WTC11 (cell line): Measurements from ENCODE around the gene CSF2. TPM values are rescaled to one million over a fixed set of nuclear protein-coding genes. Genes with fewer than 3 reads are reported as not detected.

ENCODE experiments used
- ATAC-seq: fragments of 200-7000 bp; cut with Tn5 transposase; 2 replicates; pipeline ENCODE4 v1.10.0; 2021; ENCODE audit warnings: mild to moderate bottlenecking, moderate library complexity
- CTCF ChIA-PET: fragments of 300-600 bp; sonication (Branson Sonifier 250); formaldehyde crosslinking; loops from one replicate; lab custom pipeline; 2021; ENCODE audit warnings: antibody characterized with exemption; lab: Charles Lee
- POLR2A ChIA-PET: fragments of 350-600 bp; sonication (Branson Sonifier 250); formaldehyde crosslinking; loops from one replicate; lab custom pipeline; 2021; ENCODE audit warnings: antibody characterized with exemption; lab: Charles Lee
- DNase-seq: peaks from one replicate; pipeline ENCODE4 v3.0.0; 2021; ENCODE audit warnings: low spot score
- H3K27ac Mint-ChIP-seq: 2 replicates; pipeline ENCODE4 v1.8.0; 2021; ENCODE audit warnings: mixed read lengths
- H3K27me3 Mint-ChIP-seq: 2 replicates; pipeline ENCODE4 v1.8.0; 2021; ENCODE audit warnings: low read depth, mild to moderate bottlenecking, moderate library complexity, mixed read lengths
- H3K36me3 Mint-ChIP-seq: 2 replicates; pipeline ENCODE4 v1.8.0; 2021; ENCODE audit warnings: mixed read lengths
- H3K4me1 Mint-ChIP-seq: 2 replicates; pipeline ENCODE4 v1.8.0; 2022; ENCODE audit warnings: mixed read lengths
- H3K4me3 Mint-ChIP-seq: 2 replicates; pipeline ENCODE4 v1.8.0; 2021; ENCODE audit warnings: mild to moderate bottlenecking, moderate library complexity, mixed read lengths
- H3K9me3 Mint-ChIP-seq: 2 replicates; pipeline ENCODE4 v1.8.0; 2021; ENCODE audit warnings: mixed read lengths
- CTCF ChIP-seq: fragments of 200-600 bp; IDR thresholded peaks from 2 replicates; pipeline ENCODE4 v1.8.0; 2022; ENCODE audit warnings: antibody characterized with exemption
- ESRRA ChIP-seq: sonication (generic); formaldehyde crosslinking; IDR thresholded peaks from 2 replicates; pipeline ENCODE4 v1.8.1; 2022; ENCODE audit warnings: mild to moderate bottlenecking, missing genetic modification reagents, borderline replicate concordance
- ETV6 ChIP-seq: sonication (generic); formaldehyde crosslinking; IDR thresholded peaks from 2 replicates; pipeline ENCODE4 v1.8.1; 2022; ENCODE audit warnings: mild to moderate bottlenecking, missing genetic modification reagents
- FOXJ3 ChIP-seq: sonication (generic); formaldehyde crosslinking; IDR thresholded peaks from 2 replicates; pipeline ENCODE4 v1.9.0; 2021; ENCODE audit warnings: missing genetic modification reagents, mild to moderate bottlenecking, borderline replicate concordance
- FOXK1 ChIP-seq: sonication (generic); formaldehyde crosslinking; IDR thresholded peaks from 2 replicates; pipeline ENCODE4 v1.8.0; 2022; ENCODE audit warnings: mild to moderate bottlenecking, moderate library complexity, missing genetic modification reagents
- HMGXB4 ChIP-seq: sonication (generic); formaldehyde crosslinking; IDR thresholded peaks from 2 replicates; pipeline ENCODE4 v1.8.1; 2023; ENCODE audit warnings: mild to moderate bottlenecking, moderate library complexity, missing genetic modification reagents
- JAZF1 ChIP-seq: fragments of 250-450 bp; sonication (Bioruptor Pico); IDR thresholded peaks from 2 replicates; pipeline ENCODE4 v1.9.0; 2021; ENCODE audit warnings: moderate library complexity, mild to moderate bottlenecking, inconsistent platforms
- NFYB ChIP-seq: sonication (generic); formaldehyde crosslinking; conservative IDR thresholded peaks from 2 replicates; pipeline ENCODE4 v1.8.0; 2022; ENCODE audit warnings: low read depth, missing genetic modification reagents
- STAT6 ChIP-seq: sonication (generic); formaldehyde crosslinking; conservative IDR thresholded peaks from 2 replicates; pipeline ENCODE4 v1.8.1; 2023; ENCODE audit warnings: mild to moderate bottlenecking, low read depth, missing genetic modification reagents, moderate library complexity
- TEAD1 ChIP-seq: sonication (generic); formaldehyde crosslinking; IDR thresholded peaks from 2 replicates; pipeline ENCODE4 v1.8.0; 2022; ENCODE audit warnings: mild to moderate bottlenecking, missing genetic modification reagents
- TP53 ChIP-seq: sonication (generic); formaldehyde crosslinking; IDR thresholded peaks from 2 replicates; pipeline ENCODE4 v1.8.1; 2023; ENCODE audit warnings: mild to moderate bottlenecking, missing genetic modification reagents
- ZNF138 ChIP-seq: sonication (generic); formaldehyde crosslinking; conservative IDR thresholded peaks from 2 replicates; pipeline ENCODE4 v1.8.1; 2022; ENCODE audit warnings: mild to moderate bottlenecking, moderate library complexity, missing genetic modification reagents
- ZNF232 ChIP-seq: sonication (generic); formaldehyde crosslinking; IDR thresholded peaks from 2 replicates; pipeline ENCODE4 v1.8.0; 2022; ENCODE audit warnings: mild to moderate bottlenecking, missing genetic modification reagents
- ZNF263 ChIP-seq: sonication (generic); formaldehyde crosslinking; IDR thresholded peaks from 2 replicates; pipeline ENCODE4 v1.8.1; 2022; ENCODE audit warnings: low read depth, mild to moderate bottlenecking, moderate library complexity, missing genetic modification reagents
- ZNF416 ChIP-seq: fragments of 250-450 bp; sonication (Bioruptor Pico); IDR thresholded peaks from 2 replicates; pipeline ENCODE4 v1.9.0; 2021; ENCODE audit warnings: mild to moderate bottlenecking, inconsistent platforms
- ZNF423 ChIP-seq: fragments of 250-450 bp; sonication (Bioruptor Pico); IDR thresholded peaks from 2 replicates; pipeline ENCODE4 v2.1.2; 2022; ENCODE audit warnings: mild to moderate bottlenecking, moderate library complexity
- ZNF532 ChIP-seq: fragments of 250-450 bp; sonication (Bioruptor Pico); IDR thresholded peaks from 2 replicates; pipeline ENCODE4 v1.9.0; 2021; ENCODE audit warnings: mild to moderate bottlenecking, borderline replicate concordance
- total RNA-seq: library from RNA; stranded (reverse); gene quantifications from 3 replicates; pipeline ENCODE4 v1.2.3, GENCODE V29; 2021

Gene CSF2
- total RNA-seq, 1 experiment from 2014 or later, result not detected

GRCh38 chr5:132063090-132063911 is 10.3 kb upstream of the CSF2 start:
- no peaks in the 10 kb centered on the region for H3K27me3 Mint-ChIP-seq
- no peaks in the 10 kb centered on the region for H3K36me3 Mint-ChIP-seq
- TF ChIP-seq JAZF1 (CRISPR knock-in tag) (no peak), CTCF (peak; percentile 99)
- H3K27ac Mint-ChIP-seq, result no peak overlapping the region
- peak; percentile 89 for DNase-seq
- no peak overlapping the region for H3K4me3 Mint-ChIP-seq
- ChIA-PET POLR2A (no interaction called here), CTCF (interaction anchor here (0.5 to 2.8 kb wide), 35 partner anchors 9 to 476 kb away, joined by 3 to 25 read pairs (median 4); partner anchors contain the start of genes ACSL6, CSF2, FNIP1 and SLC22A5)
- H3K4me1 Mint-ChIP-seq, result peaks cover 14% of the 10 kb centered on the region
- H3K9me3 Mint-ChIP-seq, result no peaks in the 10 kb centered on the region
- ATAC-seq, result peak; percentile 70

GRCh38 chr5:132064140-132064539 is 9.4 kb upstream of the CSF2 start:
- no peak overlapping the region for H3K27ac Mint-ChIP-seq
- H3K4me1 Mint-ChIP-seq, result peaks cover 14% of the 10 kb centered on the region
- ATAC-seq, result no peak
- TF ChIP-seq ZNF263 (no peak), NFYB (no peak), ESRRA (no peak), ZNF232 (CRISPR knock-in tag) (no peak), ZNF532 (CRISPR knock-in tag) (no peak), HMGXB4 (CRISPR knock-in tag) (no peak), ZNF416 (no peak), ZNF423 (CRISPR knock-in tag) (no peak)
- CTCF ChIA-PET, result interaction anchor here (0.7 to 2.1 kb wide), 9 partner anchors 17 to 475 kb away, joined by 3 to 21 read pairs (median 5); partner anchors contain the start of gene IRF1
- POLR2A ChIA-PET, result no interaction called here
- no peaks in the 10 kb centered on the region for H3K9me3 Mint-ChIP-seq
- no peak overlapping the region for H3K4me3 Mint-ChIP-seq
- no peak for DNase-seq
- H3K36me3 Mint-ChIP-seq, result no peaks in the 10 kb centered on the region
- no peaks in the 10 kb centered on the region for H3K27me3 Mint-ChIP-seq

- Mint-ChIP-seq H3K27me3 (no peaks in the 10 kb centered on the region), H3K4me3 (no peak overlapping the region), H3K4me1 (peaks cover 14% of the 10 kb centered on the region), H3K36me3 (no peaks in the 10 kb centered on the region), H3K27ac (no peak overlapping the region)
- peak; percentile 92 for DNase-seq
- ChIA-PET CTCF (interaction anchor here (0.7 to 1.7 kb wide), 17 partner anchors 10 to 476 kb away, joined by 3 to 12 read pairs (median 5); partner anchors contain the start of genes ACSL6, CSF2, IRF1 and P4HA2), POLR2A (interaction anchor here (0.7 kb wide), 1 partner anchor 144 kb away, joined by 3 read pairs; no protein-coding TSS in a partner anchor)
- peak; percentile 98 for TF ChIP-seq CTCF
- TF ChIP-seq STAT6 (CRISPR knock-in tag), result no peak
- no peak for TF ChIP-seq ZNF138 (CRISPR knock-in tag)
- no peak for TF ChIP-seq TP53 (CRISPR knock-in tag)
- no peak for TF ChIP-seq ETV6
- no peak for TF ChIP-seq FOXK1
- TF ChIP-seq FOXJ3 (CRISPR knock-in tag), result no peak
- TF ChIP-seq TEAD1 (CRISPR knock-in tag), result no peak
- TF ChIP-seq, all 79 proteins: peak for 1
- ATAC-seq, result peak; percentile 82
- H3K9me3 Mint-ChIP-seq, result no peaks in the 10 kb centered on the region
Measured at GRCh38 chr5:132064738-132065331, 8.8 kb upstream of the CSF2 start.
